PC-9 (cell line): ENCODE measurements around the gene MED27.

Experiments used
- EZH2 ChIP-seq: fragments of 200-600 bp; sonication (generic); IDR thresholded peaks from 2 replicates; pipeline ENCODE4 v1.8.0; 2017; ENCODE audit warnings: antibody characterized with exemption, low read depth
- TF ChIP-seq, protein P1 (sequence below): fragments of 200-600 bp; sonication (generic); conservative IDR thresholded peaks from 2 replicates; pipeline ENCODE4 v1.6.1; 2017; ENCODE audit warnings: mixed run types, antibody characterized with exemption, mild to moderate bottlenecking, moderate library complexity

DNA sequence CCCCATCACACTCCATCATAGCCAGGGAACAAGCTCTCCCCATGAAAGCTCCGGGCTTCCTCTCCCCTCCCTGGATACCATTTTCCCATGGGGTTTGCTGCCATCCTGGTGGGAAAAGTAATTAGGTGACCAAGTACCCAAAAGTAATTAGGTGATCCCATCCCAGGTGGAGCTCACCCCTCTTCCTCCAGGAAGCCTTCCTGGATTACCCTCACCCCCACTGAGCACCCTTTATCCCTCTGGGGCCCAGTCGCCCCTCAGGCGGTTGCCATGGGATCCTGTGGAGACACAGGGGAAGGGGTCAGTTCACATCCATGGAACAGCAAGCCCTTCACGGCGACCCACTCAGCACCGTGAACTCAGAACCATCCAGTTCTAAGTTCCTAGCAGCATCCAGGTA lies 265.0 kb downstream of the MED27 start:
- TF ChIP-seq, protein P1, sequence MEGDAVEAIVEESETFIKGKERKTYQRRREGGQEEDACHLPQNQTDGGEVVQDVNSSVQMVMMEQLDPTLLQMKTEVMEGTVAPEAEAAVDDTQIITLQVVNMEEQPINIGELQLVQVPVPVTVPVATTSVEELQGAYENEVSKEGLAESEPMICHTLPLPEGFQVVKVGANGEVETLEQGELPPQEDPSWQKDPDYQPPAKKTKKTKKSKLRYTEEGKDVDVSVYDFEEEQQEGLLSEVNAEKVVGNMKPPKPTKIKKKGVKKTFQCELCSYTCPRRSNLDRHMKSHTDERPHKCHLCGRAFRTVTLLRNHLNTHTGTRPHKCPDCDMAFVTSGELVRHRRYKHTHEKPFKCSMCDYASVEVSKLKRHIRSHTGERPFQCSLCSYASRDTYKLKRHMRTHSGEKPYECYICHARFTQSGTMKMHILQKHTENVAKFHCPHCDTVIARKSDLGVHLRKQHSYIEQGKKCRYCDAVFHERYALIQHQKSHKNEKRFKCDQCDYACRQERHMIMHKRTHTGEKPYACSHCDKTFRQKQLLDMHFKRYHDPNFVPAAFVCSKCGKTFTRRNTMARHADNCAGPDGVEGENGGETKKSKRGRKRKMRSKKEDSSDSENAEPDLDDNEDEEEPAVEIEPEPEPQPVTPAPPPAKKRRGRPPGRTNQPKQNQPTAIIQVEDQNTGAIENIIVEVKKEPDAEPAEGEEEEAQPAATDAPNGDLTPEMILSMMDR: no peak
- no peak for TF ChIP-seq EZH2
